HCT116 (cell line): ENCODE data around the gene GNRHR. TPM values are rescaled to one million over a fixed set of nuclear protein-coding genes. Genes with fewer than 3 reads are reported as not detected.
"Not testable (repeated sequence)": the region's sequence is repeated elsewhere in the genome, so short reads cannot be mapped to it uniquely, and the experiment has no call there.

ENCODE experiments used
- ATAC-seq: fragments of 200-7000 bp; cut with Tn5 transposase; 2 replicates; pipeline ENCODE4 v1.9.1; 2020; ENCODE audit warnings: mild to moderate bottlenecking, moderate library complexity
- BruUV-seq: library from RNA; stranded (reverse); fragments of 400-500 nt; replicated peaks from 2 replicates; lab custom pipeline; 2021; lab: Mats Ljungman, UMichigan
- CTCF ChIA-PET: fragments of 300-600 bp; sonication (Branson Sonifier 250); formaldehyde crosslinking; loops from one replicate; lab custom pipeline; 2021; ENCODE audit warnings: antibody characterized with exemption; lab: Charles Lee
- POLR2A ChIA-PET: fragments of 300-600, 350-600 bp; sonication (Branson Sonifier 250); formaldehyde crosslinking; loops from one replicate; lab custom pipeline; 2021; ENCODE audit warnings: antibody characterized with exemption; lab: Charles Lee
- RAD21 ChIA-PET, 2 experiments: fragments of 300-600 bp; sonication (Branson Sonifier 250); formaldehyde crosslinking; loops; one replicate each; lab custom pipeline; 2023; ENCODE audit warnings: low total read pairs in 2 of 2; ENCODE audit not compliant: uncharacterized antibody in 2 of 2, unreplicated experiment in 2 of 2, low non-redundant PET in 1 of 2; lab: Charles Lee
- DNase-seq: peaks from one replicate; pipeline ENCODE4 v3.0.0-alpha.2; 2010; ENCODE audit warnings: low read depth, low spot score
- H2AFZ ChIP-seq: fragments of 200-600 bp; shearing (Covaris generic), sonication (generic); 2 replicates; pipeline ENCODE4 v1.6.1; 2017; ENCODE audit warnings: low read depth, mixed run types, mixed read lengths, antibody characterized with exemption, low read length; ENCODE audit not compliant: poor library complexity, severe bottlenecking
- H3K27ac ChIP-seq: 2 replicates; pipeline ENCODE4 v1.5.1; 2012; ENCODE audit warnings: low read depth, low read length
- H3K27me3 ChIP-seq: fragments of 200-600 bp; sonication (generic); 2 replicates; pipeline ENCODE4 v1.6.1; 2016; ENCODE audit warnings: mixed run types, low read length, mixed read lengths; ENCODE audit not compliant: insufficient read depth
- H3K36me3 ChIP-seq, 2 experiments: fragments of 200-500 bp in 1 of 2; fragments of 200-600 bp in 1 of 2; sonication (Bioruptor generic) in 1 of 2; sonication (generic) in 1 of 2; 2 replicates each; pipeline versions ENCODE4 v1.5.1 to v1.6.1; 2014 to 2016; ENCODE audit warnings: low read length in 2 of 2, inconsistent platforms in 1 of 2, mixed read lengths in 1 of 2, mixed run types in 1 of 2; ENCODE audit not compliant: insufficient read depth in 2 of 2, control insufficient read depth in 1 of 2
- H3K4me1 ChIP-seq, 2 experiments: fragments of 200-600 bp in 1 of 2; sonication (generic) in 1 of 2; 2 replicates each; pipeline versions ENCODE4 v1.5.1 to v1.6.1; 2012 to 2017; ENCODE audit warnings: low read length in 2 of 2, inconsistent platforms in 1 of 2, mild to moderate bottlenecking in 1 of 2, mixed read lengths in 1 of 2, mixed run types in 1 of 2, moderate library complexity in 1 of 2; ENCODE audit not compliant: insufficient read depth in 2 of 2, control insufficient read depth in 1 of 2
- H3K4me2 ChIP-seq: fragments of 200-600 bp; sonication (generic); 2 replicates; pipeline ENCODE4 v1.6.1; 2017; ENCODE audit warnings: mixed run types, low read length, mixed read lengths
- H3K4me3 ChIP-seq, 2 experiments: fragments of 200-600 bp in 1 of 2; sonication (generic) in 1 of 2; replicated peaks in 1 of 2; 2 replicates each; pipeline ENCODE4 v1.5.1; 2011 to 2016; ENCODE audit warnings: low read length in 2 of 2, control low read depth in 1 of 2, low read depth in 1 of 2, mild to moderate bottlenecking in 1 of 2, mixed read lengths in 1 of 2, mixed run types in 1 of 2
- H3K79me2 ChIP-seq: fragments of 200-600 bp; sonication (generic); 2 replicates; pipeline ENCODE4 v1.6.1; 2017; ENCODE audit warnings: mild to moderate bottlenecking, mixed run types, low read length, moderate library complexity, mixed read lengths; ENCODE audit not compliant: insufficient read depth
- H3K9ac ChIP-seq: fragments of 200-600 bp; sonication (generic); 2 replicates; pipeline ENCODE4 v1.6.1; 2016; ENCODE audit warnings: low read length, mixed read lengths
- H3K9me2 ChIP-seq: fragments of 200-600 bp; sonication (generic), shearing (Covaris generic); 2 replicates; pipeline ENCODE4 v1.6.1; 2017; ENCODE audit warnings: mixed run types, mild to moderate bottlenecking, moderate library complexity; ENCODE audit not compliant: insufficient read depth
- H3K9me3 ChIP-seq, 2 experiments: fragments of 200-500 bp in 1 of 2; fragments of 200-600 bp in 1 of 2; sonication (Bioruptor generic) in 1 of 2; sonication (generic) in 1 of 2; 2 replicates each; pipeline ENCODE4 v1.6.1; 2014 to 2017; ENCODE audit warnings: low read length in 2 of 2, mixed read lengths in 2 of 2, inconsistent platforms in 1 of 2, low read depth in 1 of 2, mild to moderate bottlenecking in 1 of 2, mixed run types in 1 of 2, moderate library complexity in 1 of 2; ENCODE audit not compliant: control insufficient read depth in 1 of 2, insufficient read depth in 1 of 2
- H4K20me1 ChIP-seq: fragments of 200-600 bp; sonication (generic), shearing (Covaris generic); 2 replicates; pipeline ENCODE4 v1.6.1; 2017; ENCODE audit warnings: mixed run types, mild to moderate bottlenecking, moderate library complexity; ENCODE audit not compliant: insufficient read depth
- CEBPB ChIP-seq: IDR thresholded peaks from 2 replicates; pipeline ENCODE4 v1.6.1; 2012; ENCODE audit warnings: low read depth
- CTCF ChIP-seq, 3 experiments: fragments of 200-600 bp in 1 of 3; sonication (generic) in 1 of 3; IDR thresholded peaks in 2 of 3; conservative IDR thresholded peaks in 1 of 3; 2 replicates each; pipeline ENCODE4 v1.5.1; 2012 to 2017; ENCODE audit warnings: low read depth in 2 of 3, low read length in 2 of 3, antibody characterized with exemption in 1 of 3, borderline replicate concordance in 1 of 3, control low read depth in 1 of 3, mild to moderate bottlenecking in 1 of 3, mixed read lengths in 1 of 3, mixed run types in 1 of 3, moderate library complexity in 1 of 3; ENCODE audit not compliant: insufficient read depth in 1 of 3
- EGR1 ChIP-seq: IDR thresholded peaks from 2 replicates; pipeline ENCODE4 v1.6.1; 2012; ENCODE audit warnings: low read depth
- ELF1 ChIP-seq: IDR thresholded peaks from 2 replicates; pipeline ENCODE4 v1.6.1; 2012; ENCODE audit warnings: low read depth, borderline replicate concordance
- EZH2 ChIP-seq: fragments of 200-600 bp; sonication (generic); IDR thresholded peaks from 2 replicates; pipeline ENCODE4 v1.6.1; 2017; ENCODE audit warnings: antibody characterized with exemption, mixed run types
- JUND ChIP-seq: IDR thresholded peaks from 2 replicates; pipeline ENCODE4 v1.6.1; 2012
- POLR2A ChIP-seq: IDR thresholded peaks from 2 replicates; pipeline ENCODE4 v1.7.0; 2011; ENCODE audit warnings: borderline replicate concordance; ENCODE audit not compliant: insufficient read depth, insufficient read length; ENCODE audit errors: extremely low read depth
- POLR2AphosphoS5 ChIP-seq: IDR thresholded peaks from 2 replicates; pipeline ENCODE4 v1.6.1; 2011; ENCODE audit warnings: mild to moderate bottlenecking, low read depth, low read length, moderate library complexity
- RAD21 ChIP-seq: IDR thresholded peaks from 2 replicates; pipeline ENCODE4 v1.6.1; 2012; ENCODE audit warnings: low read depth, mild to moderate bottlenecking
- SP1 ChIP-seq: IDR thresholded peaks from 2 replicates; pipeline ENCODE4 v1.6.1; 2012; ENCODE audit warnings: low read depth
- TCF7L2 ChIP-seq: IDR thresholded peaks from 2 replicates; pipeline ENCODE4 v1.7.0; 2011; ENCODE audit warnings: borderline replicate concordance, inconsistent platforms; ENCODE audit not compliant: insufficient read depth, insufficient read length; ENCODE audit errors: extremely low read depth
- YY1 ChIP-seq: IDR thresholded peaks from 2 replicates; pipeline ENCODE4 v1.6.1; 2011; ENCODE audit warnings: low read length, low read depth, moderate library complexity, mild to moderate bottlenecking; ENCODE audit not compliant: insufficient replicate concordance; ENCODE audit errors: extremely low read depth
- ZFX ChIP-seq: fragments of 450-650 bp; IDR thresholded peaks from 2 replicates; pipeline ENCODE4 v1.6.1; 2017
- ZNF274 ChIP-seq: fragments of 200-500 bp; sonication (Bioruptor generic); IDR thresholded peaks from 2 replicates; pipeline ENCODE4 v1.6.1; 2014; ENCODE audit warnings: mild to moderate bottlenecking, low read depth, low read length, inconsistent platforms
- intact Hi-C: fragments of 100-400 bp; cut with micrococcal nuclease; formaldehyde crosslinking; loops from 2 replicates; pipeline ENCODE4 v1.10.0; 2022
- total RNA-seq: library from RNA; stranded (reverse); gene quantifications from one replicate; pipeline ENCODE4 v1.2.1, GENCODE V29; 2021; ENCODE audit not compliant: unreplicated experiment
- TF ChIP-seq, protein P1 (sequence below): IDR thresholded peaks from 2 replicates; pipeline ENCODE4 v1.6.1; 2011; ENCODE audit warnings: mild to moderate bottlenecking, low read length, moderate library complexity; ENCODE audit not compliant: insufficient replicate concordance; ENCODE audit errors: extremely low read depth
- TF ChIP-seq, protein P2 (sequence below): IDR thresholded peaks from 2 replicates; pipeline ENCODE4 v1.6.1; 2012

Gene GNRHR
- total RNA-seq, 1 experiment from 2014 or later = not detected

DNA sequence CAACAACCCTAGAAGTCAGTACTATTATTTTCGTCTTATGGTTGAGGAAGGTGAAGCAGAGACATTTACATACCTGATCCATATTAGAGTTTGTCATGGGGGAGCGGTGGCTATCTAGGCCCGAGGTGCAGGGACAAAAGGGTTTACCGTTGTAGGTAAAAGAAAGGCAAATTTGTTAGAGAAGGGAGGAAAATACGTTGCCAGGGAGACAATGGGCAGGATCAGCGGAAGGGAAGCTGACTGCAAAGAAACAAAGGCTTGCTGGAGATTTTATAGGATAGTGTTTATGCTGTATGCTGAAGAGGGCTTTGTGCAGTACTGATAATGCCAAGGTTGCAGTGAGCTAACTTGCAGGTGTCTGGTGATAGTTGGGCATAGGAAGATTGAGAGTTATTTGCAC is 2.8 kb upstream of the GNRHR start:
- CTCF ChIA-PET = interaction anchor here (2.9 kb wide), 1 partner anchor 11 kb away, joined by 19 read pairs; no protein-coding TSS in a partner anchor
- H3K9ac ChIP-seq, intact Hi-C loops, RAD21 ChIA-PET, H3K36me3 ChIP-seq, H4K20me1 ChIP-seq, H3K4me1 ChIP-seq, H3K27ac ChIP-seq, H3K27me3 ChIP-seq, H3K79me2 ChIP-seq, H2AFZ ChIP-seq, ATAC-seq, DNase-seq, POLR2A ChIA-PET, H3K4me3 ChIP-seq, H3K4me2 ChIP-seq, H3K9me2 ChIP-seq, BruUV-seq, H3K9me3 ChIP-seq: not testable (repeated sequence)

GRCh38 chr4:67755974-67756373 is 1.8 kb upstream of the GNRHR start:
- Histone ChIP-seq H3K4me2 (no peak overlapping the region), H3K27me3 (no peaks in the 10 kb centered on the region), H3K79me2 (no peaks in the 10 kb centered on the region), H3K4me3 (no peak overlapping the region), H3K9ac (no peak overlapping the region), H2AFZ (no peak overlapping the region), H3K36me3 (no peaks in the 10 kb centered on the region), H3K9me3 (no peaks in the 10 kb centered on the region), H3K27ac (no peak overlapping the region), H4K20me1 (no peaks in the 10 kb centered on the region), H3K4me1 (no peaks in the 10 kb centered on the region), H3K9me2 (no peaks in the 10 kb centered on the region)
- RAD21 ChIA-PET = no interaction called here
- intact Hi-C loops = no loop called here
- no peak for DNase-seq
- ATAC-seq = no peak
- no TSS peak for BruUV-seq
- CTCF ChIA-PET = interaction anchor here (2.9 kb wide), 1 partner anchor 10 kb away, joined by 19 read pairs; no protein-coding TSS in a partner anchor
- POLR2A ChIA-PET = no interaction called here
- TF ChIP-seq, protein P1, sequence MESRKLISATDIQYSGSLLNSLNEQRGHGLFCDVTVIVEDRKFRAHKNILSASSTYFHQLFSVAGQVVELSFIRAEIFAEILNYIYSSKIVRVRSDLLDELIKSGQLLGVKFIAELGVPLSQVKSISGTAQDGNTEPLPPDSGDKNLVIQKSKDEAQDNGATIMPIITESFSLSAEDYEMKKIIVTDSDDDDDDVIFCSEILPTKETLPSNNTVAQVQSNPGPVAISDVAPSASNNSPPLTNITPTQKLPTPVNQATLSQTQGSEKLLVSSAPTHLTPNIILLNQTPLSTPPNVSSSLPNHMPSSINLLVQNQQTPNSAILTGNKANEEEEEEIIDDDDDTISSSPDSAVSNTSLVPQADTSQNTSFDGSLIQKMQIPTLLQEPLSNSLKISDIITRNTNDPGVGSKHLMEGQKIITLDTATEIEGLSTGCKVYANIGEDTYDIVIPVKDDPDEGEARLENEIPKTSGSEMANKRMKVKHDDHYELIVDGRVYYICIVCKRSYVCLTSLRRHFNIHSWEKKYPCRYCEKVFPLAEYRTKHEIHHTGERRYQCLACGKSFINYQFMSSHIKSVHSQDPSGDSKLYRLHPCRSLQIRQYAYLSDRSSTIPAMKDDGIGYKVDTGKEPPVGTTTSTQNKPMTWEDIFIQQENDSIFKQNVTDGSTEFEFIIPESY = no peak
- TF ChIP-seq JUND (no peak), RAD21 (no peak), TCF7L2 (no peak), YY1 (no peak), CTCF (IDR thresholded peaks at IDR 0.05 in 2 of 3, conservative IDR thresholded peaks at IDR 0.05 in 1 of 3; ENCODE audit: borderline replicate concordance in 1 of 3, insufficient read depth in 1 of 3, low read depth in 2 of 3, low read length in 2 of 3) (no peak), POLR2AphosphoS5 (no peak), POLR2A (no peak), ZFX (no peak), SP1 (no peak), CEBPB (no peak), EGR1 (no peak), ZNF274 (no peak), EZH2 (no peak), ELF1 (no peak)
- TF ChIP-seq, protein P2, sequence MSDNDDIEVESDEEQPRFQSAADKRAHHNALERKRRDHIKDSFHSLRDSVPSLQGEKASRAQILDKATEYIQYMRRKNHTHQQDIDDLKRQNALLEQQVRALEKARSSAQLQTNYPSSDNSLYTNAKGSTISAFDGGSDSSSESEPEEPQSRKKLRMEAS = no peak
